ENCODE results near the gene TRIP4. TPM values are rescaled to one million over a fixed set of nuclear protein-coding genes. Genes with fewer than 3 reads are reported as not detected.
"Not testable (repeated sequence)": the region's sequence is repeated elsewhere in the genome, so short reads cannot be mapped to it uniquely, and the experiment has no call there.

TRIP4 gene
- total RNA-seq, 3 donors from 2014 or later: 23.8 to 36.9 (median 28.2) TPM

DNA sequence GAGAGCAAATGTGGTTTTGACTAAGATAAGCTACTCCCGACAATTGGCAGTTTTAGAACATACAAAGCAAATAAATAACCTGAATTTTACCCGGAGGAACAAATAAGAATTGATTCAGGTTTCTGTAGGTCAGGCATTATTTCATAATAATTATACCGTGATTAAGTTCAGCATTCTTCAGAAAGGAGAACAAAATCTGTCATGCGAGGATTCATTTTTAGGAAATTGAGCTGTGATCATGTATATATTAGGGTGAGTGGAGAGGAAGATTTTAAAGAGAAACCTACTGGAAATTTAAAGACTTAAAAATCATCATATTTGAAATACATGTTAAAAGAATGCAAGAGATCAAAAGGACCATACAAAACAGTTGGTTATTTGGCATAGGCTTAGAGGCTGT, 93.3 kb downstream of the TRIP4 start:
- ATAC-seq: no peak
- Histone ChIP-seq H3K4me3 (no peak overlapping the region), H3K4me1 (ENCODE audit: low read depth) (no peaks in the 10 kb centered on the region), H3K9me3 (no peaks in the 10 kb centered on the region), H3K36me3 (ENCODE audit: low read depth) (no peaks in the 10 kb centered on the region)
- no peak for DNase-seq
- no peak for TF ChIP-seq CTCF (IDR thresholded peaks at IDR 0.05)
- intact Hi-C loops (cut with DNase I, micrococcal nuclease): no loop called here

DNA sequence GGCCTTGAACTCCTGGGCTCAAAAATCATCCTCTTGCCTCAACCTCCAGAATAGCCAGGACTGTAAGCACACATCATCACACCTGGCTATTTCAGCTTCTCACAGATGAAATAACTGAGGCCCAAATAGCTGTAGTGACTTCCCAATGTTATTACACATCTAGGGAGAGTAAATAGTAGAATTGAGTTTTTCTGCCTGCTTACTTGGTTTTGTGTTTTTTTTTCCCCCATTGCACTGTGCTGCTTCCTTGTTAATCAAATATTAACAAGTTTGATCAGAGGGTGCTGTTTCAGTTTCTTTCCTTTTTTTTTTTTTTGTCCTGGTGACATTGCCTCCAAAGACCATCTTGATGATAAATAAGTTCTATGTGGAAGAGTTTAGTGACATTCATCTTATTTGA, 96.1 kb downstream of the TRIP4 start:
- DNase-seq (no peak), ATAC-seq (no peak)
- no peaks in the 10 kb centered on the region for H3K9me3 ChIP-seq
- H3K4me3 ChIP-seq: no peak overlapping the region
- no peak for TF ChIP-seq CTCF (IDR thresholded peaks at IDR 0.05)
- intact Hi-C loops (cut with DNase I, micrococcal nuclease): no loop called here
- H3K4me1 ChIP-seq (ENCODE audit: low read depth): no peaks in the 10 kb centered on the region
- H3K36me3 ChIP-seq (ENCODE audit: low read depth): no peaks in the 10 kb centered on the region

GRCh38 chr15:64485796-64486195, 98.2 kb downstream of the TRIP4 start:
- ATAC-seq: no peak
- Histone ChIP-seq H3K9me3 (no peaks in the 10 kb centered on the region), H3K36me3 (ENCODE audit: low read depth) (no peaks in the 10 kb centered on the region), H3K4me3 (no peak overlapping the region), H3K4me1 (ENCODE audit: low read depth) (no peaks in the 10 kb centered on the region)
- TF ChIP-seq CTCF (IDR thresholded peaks at IDR 0.05): no peak
- DNase-seq: no peak
- intact Hi-C loops (cut with DNase I, micrococcal nuclease): no loop called here

DNA sequence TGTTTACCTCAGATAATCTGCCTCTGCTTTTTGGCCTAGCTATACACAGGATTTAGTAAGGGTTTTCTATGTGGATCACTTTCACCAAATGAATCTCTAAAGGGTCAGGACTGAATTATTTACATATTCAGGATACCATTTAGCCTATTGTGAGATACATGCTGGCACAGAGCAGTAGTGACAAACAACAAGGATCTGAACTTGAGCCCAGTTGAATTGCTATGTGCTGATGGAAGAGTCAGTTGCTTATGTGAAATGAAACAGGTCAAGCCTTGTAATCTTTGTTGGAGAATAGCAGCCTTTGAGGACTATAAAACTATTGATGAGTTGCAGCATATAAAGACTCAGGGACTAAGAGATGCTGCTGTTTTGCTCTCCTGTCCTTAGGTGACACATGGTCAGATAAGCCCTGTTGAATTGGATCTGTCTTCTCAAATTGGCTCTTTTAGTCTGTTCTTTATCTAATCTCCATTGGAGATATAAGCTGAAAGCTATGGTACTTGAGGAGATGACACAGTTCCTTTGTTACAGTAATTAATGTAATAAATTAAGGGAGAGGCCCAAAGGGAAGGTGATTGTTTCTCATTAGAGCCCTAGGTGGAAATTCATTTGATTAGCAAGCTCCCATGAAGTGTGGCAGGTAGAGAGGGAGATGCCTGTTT, 103.1 kb downstream of the TRIP4 start:
- ATAC-seq (no peak), DNase-seq (no peak)
- no peak for TF ChIP-seq CTCF (IDR thresholded peaks at IDR 0.05)
- Histone ChIP-seq H3K36me3 (ENCODE audit: low read depth) (no peaks in the 10 kb centered on the region), H3K4me1 (ENCODE audit: low read depth) (no peaks in the 10 kb centered on the region), H3K4me3 (no peak overlapping the region), H3K9me3 (no peaks in the 10 kb centered on the region)
- intact Hi-C loops (cut with DNase I, micrococcal nuclease): no loop called here

DNA sequence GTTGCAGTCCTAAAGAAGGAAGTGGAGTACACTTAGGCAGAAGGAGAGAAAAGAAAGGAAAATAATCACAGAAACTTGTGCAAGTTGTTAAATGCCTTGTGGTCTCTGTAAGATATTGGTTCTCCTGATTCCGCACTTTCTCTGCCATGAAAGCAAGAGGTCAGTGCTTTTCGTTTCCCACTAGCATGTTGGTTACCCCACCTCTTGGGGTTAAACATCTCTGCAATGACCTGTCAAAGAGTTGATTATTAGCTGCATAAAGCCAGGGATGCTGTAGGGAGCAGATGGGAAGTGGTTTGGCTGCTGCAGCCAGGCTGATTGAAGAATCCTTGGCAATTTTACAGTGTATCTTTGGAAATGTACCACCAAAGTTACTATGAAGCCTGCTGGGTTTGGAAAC, 106.0 kb downstream of the TRIP4 start:
- no peak for TF ChIP-seq CTCF (IDR thresholded peaks at IDR 0.05)
- Histone ChIP-seq H3K9me3 (no peaks in the 10 kb centered on the region), H3K36me3 (ENCODE audit: low read depth) (no peaks in the 10 kb centered on the region), H3K4me1 (ENCODE audit: low read depth) (no peaks in the 10 kb centered on the region), H3K4me3 (no peak overlapping the region)
- intact Hi-C loops (cut with DNase I, micrococcal nuclease): no loop called here
- DNase-seq (no peak), ATAC-seq (no peak)

DNA sequence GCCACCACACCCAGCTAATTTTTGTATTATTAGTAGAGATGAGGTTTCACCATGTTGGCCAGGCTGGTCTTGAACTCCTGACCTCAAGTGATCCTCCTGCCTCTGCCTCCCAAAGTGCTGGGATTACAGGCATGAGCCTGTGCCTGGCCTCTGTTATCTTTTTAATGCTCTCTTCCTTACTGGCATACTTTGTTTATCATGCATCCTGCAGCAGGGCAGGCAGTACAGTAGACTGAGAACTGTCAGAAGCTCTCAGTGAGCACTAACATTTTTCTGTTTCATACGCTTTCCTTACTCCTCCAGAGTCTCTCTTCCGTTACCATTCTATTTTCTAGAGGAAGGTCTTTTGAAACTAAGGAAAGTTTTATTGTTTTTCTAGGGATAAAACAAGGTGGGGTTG, 108.3 kb downstream of the TRIP4 start:
- ATAC-seq; H3K4me1 ChIP-seq (ENCODE audit: low read depth); DNase-seq; H3K4me3 ChIP-seq; H3K36me3 ChIP-seq (ENCODE audit: low read depth); H3K9me3 ChIP-seq; intact Hi-C loops (cut with DNase I, micrococcal nuclease): not testable (repeated sequence)
